HepG2 (cell line): ENCODE data around the gene SALL2. TPM values are rescaled to one million over a fixed set of nuclear protein-coding genes. Genes with fewer than 3 reads are reported as not detected.
A peak's percentile ranks its signal among the peaks of the same experiment; 100 is the strongest.

ENCODE experiments used
- BRCA1 ChIP-seq: sonication (generic); formaldehyde crosslinking; IDR thresholded peaks from 2 replicates; pipeline ENCODE4 v1.4.0; 2020; ENCODE audit warnings: missing genetic modification reagents
- E2F5 ChIP-seq: sonication (generic); formaldehyde crosslinking; conservative IDR thresholded peaks from 2 replicates; pipeline ENCODE4 v1.4.0; 2020; ENCODE audit warnings: missing genetic modification reagents
- KLF9 ChIP-seq: IDR thresholded peaks from 2 replicates; pipeline ENCODE4 v1.6.1; 2016; ENCODE audit warnings: low read depth
- MAFG ChIP-seq: sonication (generic); formaldehyde crosslinking; IDR thresholded peaks from 2 replicates; pipeline ENCODE4 v1.5.1; 2020; ENCODE audit warnings: mild to moderate bottlenecking, missing genetic modification reagents
- MEIS2 ChIP-seq: sonication (generic); formaldehyde crosslinking; IDR thresholded peaks from 2 replicates; pipeline ENCODE4 v1.9.0; 2021; ENCODE audit warnings: mild to moderate bottlenecking, missing genetic modification reagents
- MYC ChIP-seq: sonication (generic); formaldehyde crosslinking; IDR thresholded peaks from 2 replicates; pipeline ENCODE4 v1.9.0; 2021; ENCODE audit warnings: missing genetic modification reagents, borderline replicate concordance
- NR2C2 ChIP-seq: sonication (generic); formaldehyde crosslinking; IDR thresholded peaks from 2 replicates; pipeline ENCODE4 v1.4.0; 2020; ENCODE audit warnings: missing genetic modification reagents, mild to moderate bottlenecking, moderate library complexity, borderline replicate concordance
- PATZ1 ChIP-seq: sonication (generic); formaldehyde crosslinking; IDR thresholded peaks from 2 replicates; pipeline ENCODE4 v1.4.0; 2020; ENCODE audit warnings: missing genetic modification reagents
- SETDB1 ChIP-seq: sonication (generic); formaldehyde crosslinking; IDR thresholded peaks from 2 replicates; pipeline ENCODE4 v1.5.1; 2020; ENCODE audit warnings: missing genetic modification reagents, mild to moderate bottlenecking, borderline replicate concordance
- SIN3B ChIP-seq: fragments of 150-350 bp; IDR thresholded peaks from 2 replicates; pipeline ENCODE4 v1.6.1; 2014; ENCODE audit warnings: low read length
- ZFP1 ChIP-seq: IDR thresholded peaks from 2 replicates; pipeline ENCODE4 v1.6.1; 2016
- ZFP36L2 ChIP-seq: sonication (generic); formaldehyde crosslinking; IDR thresholded peaks from 2 replicates; pipeline ENCODE4 v1.4.0; 2020; ENCODE audit warnings: missing genetic modification reagents
- ZGPAT ChIP-seq: IDR thresholded peaks from 2 replicates; pipeline ENCODE4 v1.6.1; 2016; ENCODE audit warnings: mild to moderate bottlenecking
- ZMYM4 ChIP-seq: sonication (generic); formaldehyde crosslinking; IDR thresholded peaks from 2 replicates; pipeline ENCODE4 v1.8.1; 2023; ENCODE audit warnings: mild to moderate bottlenecking, missing genetic modification reagents
- ZNF260 ChIP-seq: sonication (generic); formaldehyde crosslinking; IDR thresholded peaks from 2 replicates; pipeline ENCODE4 v1.4.0; 2020; ENCODE audit warnings: missing genetic modification reagents, low read depth, mild to moderate bottlenecking, borderline replicate concordance
- ZNF350 ChIP-seq: sonication (generic); formaldehyde crosslinking; IDR thresholded peaks from 2 replicates; pipeline ENCODE4 v1.4.0; 2020; ENCODE audit warnings: mild to moderate bottlenecking, low read depth, missing genetic modification reagents, borderline replicate concordance
- ZNF589 ChIP-seq: sonication (generic); formaldehyde crosslinking; conservative IDR thresholded peaks from 2 replicates; pipeline ENCODE4 v1.8.0; 2022; ENCODE audit warnings: mild to moderate bottlenecking, moderate library complexity, missing genetic modification reagents
- ZNF660 ChIP-seq: sonication (generic); formaldehyde crosslinking; IDR thresholded peaks from 2 replicates; pipeline ENCODE4 v1.5.1; 2020; ENCODE audit warnings: mild to moderate bottlenecking, low read depth, missing genetic modification reagents, borderline replicate concordance
- ZNF841 ChIP-seq: sonication (generic); formaldehyde crosslinking; IDR thresholded peaks from 2 replicates; pipeline ENCODE4 v1.8.1; 2023; ENCODE audit warnings: missing genetic modification reagents, borderline replicate concordance
- polyA plus RNA-seq, 8 experiments: library from polyadenylated mRNA; depleted of rRNA in 3 of 8; stranded (reverse) in 7 of 8; unstranded in 1 of 8; fragments of >200 nt; fragmentation: Illumina TruSeq in 4 of 8; extraction: Trizol in 4 of 8; gene quantifications; 2 replicates each; pipeline versions ENCODE4 v1.2.1 to v1.2.3, GENCODE V29; 2011 to 2016; ENCODE audit warnings: low read depth in 4 of 8, missing spikeins in 1 of 8, mixed read lengths in 1 of 8; ENCODE audit not compliant: insufficient read depth in 1 of 8
- total RNA-seq, 5 experiments: library from RNA; depleted of rRNA; stranded (reverse); fragments of >200 nt; fragmentation: Illumina TruSeq; extraction: Trizol; gene quantifications; 2 replicates each; pipeline ENCODE4 v1.2.3, GENCODE V29; 2016; ENCODE audit warnings: low read depth in 1 of 5
- TF ChIP-seq, protein P1 (sequence below): sonication (generic); formaldehyde crosslinking; IDR thresholded peaks from 2 replicates; pipeline ENCODE4 v1.9.0; 2021; ENCODE audit warnings: missing genetic modification reagents, mild to moderate bottlenecking, borderline replicate concordance
- TF ChIP-seq, protein P2 (sequence below): sonication (generic); formaldehyde crosslinking; IDR thresholded peaks from 2 replicates; pipeline ENCODE4 v1.5.0; 2020; ENCODE audit warnings: missing genetic modification reagents
- TF ChIP-seq, protein P3 (sequence below): IDR thresholded peaks from 2 replicates; pipeline ENCODE4 v1.6.1; 2016; ENCODE audit warnings: missing genetic modification reagents, missing compliant biosample characterization

SALL2 gene
- total and polyA plus RNA-seq, 2 of the 13 experiments (the other 11 are each of a cell fraction or from before 2014, with no cell fraction given), result 4.9 to 5.8 TPM

DNA sequence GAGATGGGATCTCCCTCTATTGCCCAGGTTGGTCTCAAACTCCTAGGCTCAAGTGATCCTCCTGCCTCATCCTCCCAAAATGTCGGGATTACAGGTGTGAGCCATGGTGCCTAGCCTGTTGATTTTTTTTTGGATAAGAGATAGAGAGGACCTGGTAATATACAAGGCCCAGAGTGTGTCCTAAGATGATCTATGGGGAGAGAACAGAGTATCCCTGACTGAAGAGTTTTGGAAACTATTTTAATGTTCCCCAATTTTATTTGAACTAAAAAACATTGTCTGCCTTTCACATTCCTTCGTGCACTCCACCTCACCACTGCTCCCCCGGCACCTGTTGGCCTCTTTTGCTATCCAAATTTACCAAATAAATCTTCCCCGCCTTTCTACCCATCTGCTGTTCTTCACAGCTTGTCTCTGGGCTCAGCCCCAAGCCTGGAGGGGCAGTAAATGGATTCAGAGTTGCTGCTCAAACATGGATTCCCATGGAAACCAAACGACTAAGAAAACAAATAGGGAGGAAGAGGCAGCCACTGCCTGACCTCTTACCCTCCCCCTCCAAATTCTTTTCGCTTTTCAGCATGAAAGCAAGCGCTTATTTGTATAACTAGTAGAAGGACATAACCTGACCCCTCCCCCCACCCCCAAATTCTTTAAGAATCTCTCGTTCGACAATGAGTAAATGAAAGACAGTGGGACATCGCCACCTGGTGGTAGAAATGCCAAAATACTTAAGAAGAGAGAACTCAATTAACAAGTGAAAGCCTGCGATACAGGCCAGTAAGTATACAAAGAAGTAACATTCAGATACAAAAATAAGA, 31.1 kb upstream of the SALL2 start (continued):
- TF ChIP-seq, protein P1, sequence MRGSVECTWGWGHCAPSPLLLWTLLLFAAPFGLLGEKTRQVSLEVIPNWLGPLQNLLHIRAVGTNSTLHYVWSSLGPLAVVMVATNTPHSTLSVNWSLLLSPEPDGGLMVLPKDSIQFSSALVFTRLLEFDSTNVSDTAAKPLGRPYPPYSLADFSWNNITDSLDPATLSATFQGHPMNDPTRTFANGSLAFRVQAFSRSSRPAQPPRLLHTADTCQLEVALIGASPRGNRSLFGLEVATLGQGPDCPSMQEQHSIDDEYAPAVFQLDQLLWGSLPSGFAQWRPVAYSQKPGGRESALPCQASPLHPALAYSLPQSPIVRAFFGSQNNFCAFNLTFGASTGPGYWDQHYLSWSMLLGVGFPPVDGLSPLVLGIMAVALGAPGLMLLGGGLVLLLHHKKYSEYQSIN, result no peak
- TF ChIP-seq, protein P2, sequence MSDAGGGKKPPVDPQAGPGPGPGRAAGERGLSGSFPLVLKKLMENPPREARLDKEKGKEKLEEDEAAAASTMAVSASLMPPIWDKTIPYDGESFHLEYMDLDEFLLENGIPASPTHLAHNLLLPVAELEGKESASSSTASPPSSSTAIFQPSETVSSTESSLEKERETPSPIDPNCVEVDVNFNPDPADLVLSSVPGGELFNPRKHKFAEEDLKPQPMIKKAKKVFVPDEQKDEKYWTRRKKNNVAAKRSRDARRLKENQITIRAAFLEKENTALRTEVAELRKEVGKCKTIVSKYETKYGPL (CRISPR knock-in tag), result no peak
- TF ChIP-seq NR2C2 (CRISPR knock-in tag) (peak; percentile 44; the same call in 1 of the 2 replicates), ZGPAT (peak; percentile 69; the same call in 1 of the 2 replicates), PATZ1 (peak; percentile 93), ZFP1 (CRISPR knock-in tag) (0 out of 2 replicates have a peak, but pooled peaks have one; percentile 40), KLF9 (CRISPR knock-in tag) (no peak), ZNF841 (CRISPR knock-in tag) (no peak), ZNF589 (CRISPR knock-in tag) (no peak), ZNF350 (CRISPR knock-in tag) (peak; percentile 45; the same call in 1 of the 2 replicates), SETDB1 (no peak), ZNF660 (CRISPR knock-in tag) (no peak), MYC (CRISPR knock-in tag) (no peak), E2F5 (CRISPR knock-in tag) (no peak), ZNF260 (CRISPR knock-in tag) (no peak), ZFP36L2 (CRISPR knock-in tag) (no peak), SIN3B (no peak), ZMYM4 (peak; percentile 59), BRCA1 (CRISPR knock-in tag) (no peak), MAFG (CRISPR knock-in tag) (no peak), MEIS2 (CRISPR knock-in tag) (0 out of 2 replicates have a peak, but pooled peaks have one; percentile 34)
- TF ChIP-seq, protein P3, sequence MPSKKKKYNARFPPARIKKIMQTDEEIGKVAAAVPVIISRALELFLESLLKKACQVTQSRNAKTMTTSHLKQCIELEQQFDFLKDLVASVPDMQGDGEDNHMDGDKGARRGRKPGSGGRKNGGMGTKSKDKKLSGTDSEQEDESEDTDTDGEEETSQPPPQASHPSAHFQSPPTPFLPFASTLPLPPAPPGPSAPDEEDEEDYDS, result peak; percentile 36; the same call in 1 of the 2 replicates
